Loucy (cell line): ENCODE measurements around the gene FGFR4.

Source experiments
- H2AFZ ChIP-seq: fragments of 200-600 bp; sonication (generic); 2 replicates; pipeline ENCODE4 v1.6.0; 2016; ENCODE audit warnings: antibody characterized with exemption, mild to moderate bottlenecking, low read length, moderate library complexity
- H3F3A ChIP-seq: fragments of 200-600 bp; 2 replicates; pipeline ENCODE4 v1.6.0; 2016; ENCODE audit warnings: antibody characterized with exemption, low read depth, mild to moderate bottlenecking
- H3K27me3 ChIP-seq: fragments of 200-600 bp; sonication (generic); 2 replicates; pipeline ENCODE4 v1.6.1; 2014; ENCODE audit warnings: low read length, mild to moderate bottlenecking; ENCODE audit not compliant: insufficient read depth, poor library complexity, severe bottlenecking
- H3K36me3 ChIP-seq: fragments of 200-600 bp; sonication (generic); 2 replicates; pipeline ENCODE4 v1.6.1; 2016; ENCODE audit warnings: low read length; ENCODE audit not compliant: insufficient read depth
- H3K4me1 ChIP-seq: fragments of 200-600 bp; sonication (generic); 2 replicates; pipeline ENCODE4 v1.5.1; 2014; ENCODE audit warnings: low read length, mild to moderate bottlenecking; ENCODE audit not compliant: insufficient read depth, poor library complexity, severe bottlenecking
- H3K4me2 ChIP-seq: fragments of 200-600 bp; sonication (generic); 2 replicates; pipeline ENCODE4 v1.6.0; 2014; ENCODE audit warnings: antibody characterized with exemption, low read length, low read depth, mild to moderate bottlenecking; ENCODE audit not compliant: poor library complexity, severe bottlenecking
- H3K4me3 ChIP-seq: fragments of 200-600 bp; sonication (generic); 2 replicates; pipeline ENCODE4 v1.5.1; 2014; ENCODE audit warnings: low read length, mild to moderate bottlenecking, mixed read lengths; ENCODE audit not compliant: poor library complexity, severe bottlenecking
- H3K79me2 ChIP-seq: fragments of 200-600 bp; sonication (generic); 2 replicates; pipeline ENCODE4 v1.6.1; 2014; ENCODE audit warnings: low read length; ENCODE audit not compliant: insufficient read depth
- H3K9ac ChIP-seq: fragments of 200-600 bp; sonication (generic); 2 replicates; pipeline ENCODE4 v1.6.0; 2014; ENCODE audit warnings: mild to moderate bottlenecking, low read depth, low read length, moderate library complexity; ENCODE audit not compliant: poor library complexity, severe bottlenecking
- H3K9me2 ChIP-seq: fragments of 200-600 bp; sonication (generic); replicated peaks from 2 replicates; pipeline ENCODE4 v1.6.1; 2016; ENCODE audit warnings: low read depth, low read length, mixed read lengths
- H3K9me3 ChIP-seq: fragments of 200-600 bp; sonication (generic); 2 replicates; pipeline ENCODE4 v1.6.1; 2014; ENCODE audit warnings: mild to moderate bottlenecking, antibody characterized with exemption, low read length, low read depth; ENCODE audit not compliant: insufficient read depth
- H4K20me1 ChIP-seq: fragments of 200-600 bp; sonication (generic); 2 replicates; pipeline ENCODE4 v1.6.0; 2014; ENCODE audit warnings: antibody characterized with exemption, low read length, mild to moderate bottlenecking; ENCODE audit not compliant: insufficient read depth, poor library complexity, severe bottlenecking
- EZH2phosphoT487 ChIP-seq: fragments of 200-600 bp; IDR thresholded peaks from 2 replicates; pipeline ENCODE4 v1.6.1; 2018; ENCODE audit warnings: antibody characterized with exemption, mild to moderate bottlenecking, moderate library complexity, borderline replicate concordance
- TF ChIP-seq, protein P1 (sequence below): fragments of 200-600 bp; sonication (generic); conservative IDR thresholded peaks from 2 replicates; pipeline ENCODE4 v1.5.1; 2014; ENCODE audit warnings: mild to moderate bottlenecking, antibody characterized with exemption, low read length

FGFR4 gene

DNA sequence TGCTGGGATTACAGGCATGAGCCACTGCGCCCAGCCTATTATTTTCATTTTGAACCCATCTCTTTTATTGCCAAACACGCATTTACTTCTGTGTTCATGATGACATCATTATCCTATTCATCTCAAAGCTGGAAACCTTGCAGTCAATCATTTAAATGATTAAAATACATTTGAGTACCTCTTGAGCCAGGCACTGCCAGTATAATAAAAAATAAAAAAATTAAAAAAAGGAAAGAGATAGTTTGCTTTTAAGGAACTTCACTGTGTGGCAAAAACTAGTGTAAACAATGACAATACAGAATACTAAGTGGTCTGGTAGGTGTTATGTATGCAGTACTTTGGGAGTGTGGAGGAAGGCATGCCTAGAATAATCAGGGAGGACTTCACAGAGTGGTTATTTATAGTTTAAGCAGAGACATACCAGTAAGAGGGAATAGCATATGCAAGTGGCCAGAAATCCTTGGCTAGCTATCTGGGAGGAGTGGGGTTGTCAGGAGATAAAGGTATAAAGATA lies 55.4 kb downstream of the FGFR4 start:
- H3K4me1 ChIP-seq: peaks cover 2% of the 10 kb centered on the region
- no peak overlapping the region for H3K4me3 ChIP-seq
- H4K20me1 ChIP-seq: peaks cover 2% of the 10 kb centered on the region
- H2AFZ ChIP-seq: no peak overlapping the region
- H3K9me3 ChIP-seq: no peaks in the 10 kb centered on the region
- no peak overlapping the region for H3K9ac ChIP-seq
- H3K4me2 ChIP-seq: no peak overlapping the region
- H3K79me2 ChIP-seq: peaks cover 54% of the 10 kb centered on the region
- no peaks in the 10 kb centered on the region for H3K9me2 ChIP-seq
- TF ChIP-seq, protein P1, sequence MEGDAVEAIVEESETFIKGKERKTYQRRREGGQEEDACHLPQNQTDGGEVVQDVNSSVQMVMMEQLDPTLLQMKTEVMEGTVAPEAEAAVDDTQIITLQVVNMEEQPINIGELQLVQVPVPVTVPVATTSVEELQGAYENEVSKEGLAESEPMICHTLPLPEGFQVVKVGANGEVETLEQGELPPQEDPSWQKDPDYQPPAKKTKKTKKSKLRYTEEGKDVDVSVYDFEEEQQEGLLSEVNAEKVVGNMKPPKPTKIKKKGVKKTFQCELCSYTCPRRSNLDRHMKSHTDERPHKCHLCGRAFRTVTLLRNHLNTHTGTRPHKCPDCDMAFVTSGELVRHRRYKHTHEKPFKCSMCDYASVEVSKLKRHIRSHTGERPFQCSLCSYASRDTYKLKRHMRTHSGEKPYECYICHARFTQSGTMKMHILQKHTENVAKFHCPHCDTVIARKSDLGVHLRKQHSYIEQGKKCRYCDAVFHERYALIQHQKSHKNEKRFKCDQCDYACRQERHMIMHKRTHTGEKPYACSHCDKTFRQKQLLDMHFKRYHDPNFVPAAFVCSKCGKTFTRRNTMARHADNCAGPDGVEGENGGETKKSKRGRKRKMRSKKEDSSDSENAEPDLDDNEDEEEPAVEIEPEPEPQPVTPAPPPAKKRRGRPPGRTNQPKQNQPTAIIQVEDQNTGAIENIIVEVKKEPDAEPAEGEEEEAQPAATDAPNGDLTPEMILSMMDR: no peak
- TF ChIP-seq EZH2phosphoT487: no peak
- no peaks in the 10 kb centered on the region; the same call in 1 of the 2 replicates for H3K36me3 ChIP-seq
- no peaks in the 10 kb centered on the region for H3F3A ChIP-seq
- H3K27me3 ChIP-seq: no peaks in the 10 kb centered on the region

DNA sequence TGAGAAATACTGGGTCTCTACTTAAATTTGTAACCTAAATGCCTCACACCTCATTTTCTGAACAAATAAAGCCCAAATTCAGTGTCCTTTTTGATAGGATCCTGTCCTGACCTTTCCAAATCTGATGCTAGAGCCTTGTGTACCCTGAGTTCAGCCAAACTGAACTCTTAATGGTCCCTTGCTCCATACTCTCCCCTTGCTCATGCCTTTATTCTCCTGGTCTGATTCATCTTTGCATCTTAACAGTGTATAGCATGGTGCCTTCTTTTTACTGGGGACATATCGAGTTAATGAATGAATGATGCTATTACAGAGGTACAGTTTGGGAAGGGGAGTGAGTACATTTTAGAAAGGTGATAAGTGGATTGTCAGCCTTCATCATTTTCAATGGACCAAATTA lies 56.1 kb downstream of the FGFR4 start:
- Histone ChIP-seq H2AFZ (no peak overlapping the region), H3K4me2 (no peak overlapping the region), H3F3A (no peaks in the 10 kb centered on the region), H3K4me3 (no peak overlapping the region), H3K9me2 (no peaks in the 10 kb centered on the region), H3K9me3 (no peaks in the 10 kb centered on the region), H3K79me2 (peaks cover 51% of the 10 kb centered on the region), H3K9ac (no peak overlapping the region), H4K20me1 (no peaks in the 10 kb centered on the region), H3K36me3 (no peaks in the 10 kb centered on the region; the same call in 1 of the 2 replicates), H3K4me1 (no peaks in the 10 kb centered on the region), H3K27me3 (no peaks in the 10 kb centered on the region)
- TF ChIP-seq EZH2phosphoT487: no peak
- TF ChIP-seq, protein P1: no peak

DNA sequence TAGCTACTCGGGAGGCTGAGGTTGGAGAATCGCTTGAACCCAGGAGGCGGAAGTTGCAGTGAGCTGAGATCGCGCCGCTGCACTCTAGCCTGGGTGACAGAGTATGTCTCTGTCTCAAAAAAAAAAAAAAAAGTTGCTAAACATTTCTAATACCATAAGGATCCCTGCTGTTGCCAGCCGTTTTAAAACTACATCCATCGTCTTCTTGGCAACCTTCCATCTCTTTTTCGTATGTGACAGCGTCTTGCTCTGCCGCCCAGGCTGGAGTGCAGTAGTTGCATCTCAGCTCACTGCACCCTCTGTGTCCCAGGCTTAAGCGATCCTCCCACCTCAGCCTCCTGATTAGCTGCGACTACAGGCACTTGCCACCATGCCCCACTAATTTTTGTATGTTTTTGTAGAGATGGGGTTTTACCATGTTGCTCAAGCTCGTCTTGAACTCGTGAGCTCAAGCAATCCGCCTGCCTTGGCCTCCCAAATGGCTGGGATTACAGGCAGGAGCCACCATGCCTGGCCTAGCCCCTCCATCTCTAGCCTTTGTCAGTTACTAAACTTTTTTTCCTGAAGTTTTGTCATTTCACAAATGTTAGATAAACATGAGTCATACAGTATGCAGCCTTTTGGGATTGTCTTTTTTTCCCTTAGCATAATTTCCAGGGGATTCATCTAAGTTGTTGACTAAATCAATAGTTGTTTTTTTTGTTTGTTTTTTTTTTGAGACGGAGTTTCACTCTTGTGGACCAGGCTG lies 60.4 kb downstream of the FGFR4 start:
- no peak overlapping the region for H3K9ac ChIP-seq

More for the DNA sequence above, 60.4 kb downstream of the FGFR4 start:
- Histone ChIP-seq H4K20me1 (no peaks in the 10 kb centered on the region), H3K4me1 (no peaks in the 10 kb centered on the region), H3K4me2 (no peak overlapping the region), H3K9me2 (no peaks in the 10 kb centered on the region), H3K36me3 (no peaks in the 10 kb centered on the region; the same call in 1 of the 2 replicates), H3K4me3 (no peak overlapping the region), H3K79me2 (peaks cover 24% of the 10 kb centered on the region; the same call in 1 of the 2 replicates), H2AFZ (no peak overlapping the region), H3K9me3 (no peaks in the 10 kb centered on the region), H3K27me3 (no peaks in the 10 kb centered on the region), H3F3A (no peaks in the 10 kb centered on the region)
- TF ChIP-seq, protein P1: no peak
- no peak for TF ChIP-seq EZH2phosphoT487
